ENCODE results near the gene SIRPA.

The SIRPA gene

GRCh38 chr20:1861996-1862662 lies 33.1 kb upstream of the SIRPA start:
- no peak overlapping the region for H3K27ac Mint-ChIP-seq
- H3K9me3 Mint-ChIP-seq: no peaks in the 10 kb centered on the region
- H3K36me3 Mint-ChIP-seq: no peaks in the 10 kb centered on the region
- H3K27me3 Mint-ChIP-seq: peaks cover 1% of the 10 kb centered on the region
- no peaks in the 10 kb centered on the region for H3K4me1 Mint-ChIP-seq
- no peak overlapping the region for H3K4me3 Mint-ChIP-seq

DNA sequence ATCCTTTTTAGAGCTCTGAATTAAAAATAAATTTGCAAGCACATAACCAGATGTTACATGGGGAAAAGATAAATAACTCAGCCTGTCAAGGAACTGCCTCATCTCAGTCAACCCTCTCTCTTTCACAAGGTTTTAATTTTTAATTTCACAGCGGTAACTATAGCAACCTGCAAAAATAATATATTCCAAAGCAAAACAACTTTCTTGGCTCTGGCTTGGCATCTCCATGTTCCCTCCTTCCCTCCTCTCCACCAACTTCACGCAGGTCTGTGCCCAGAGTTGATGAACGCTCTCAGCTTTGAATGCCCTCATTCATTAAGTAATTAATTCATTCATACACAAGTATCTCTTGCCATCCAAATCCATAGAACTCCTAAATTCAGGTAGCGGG lies 32.5 kb upstream of the SIRPA start:
- no peak overlapping the region for H3K27ac Mint-ChIP-seq
- H3K4me1 Mint-ChIP-seq: no peaks in the 10 kb centered on the region
- H3K27me3 Mint-ChIP-seq: peaks cover 1% of the 10 kb centered on the region
- no peak overlapping the region for H3K4me3 Mint-ChIP-seq
- no peaks in the 10 kb centered on the region for H3K9me3 Mint-ChIP-seq
- no peaks in the 10 kb centered on the region for H3K36me3 Mint-ChIP-seq

DNA sequence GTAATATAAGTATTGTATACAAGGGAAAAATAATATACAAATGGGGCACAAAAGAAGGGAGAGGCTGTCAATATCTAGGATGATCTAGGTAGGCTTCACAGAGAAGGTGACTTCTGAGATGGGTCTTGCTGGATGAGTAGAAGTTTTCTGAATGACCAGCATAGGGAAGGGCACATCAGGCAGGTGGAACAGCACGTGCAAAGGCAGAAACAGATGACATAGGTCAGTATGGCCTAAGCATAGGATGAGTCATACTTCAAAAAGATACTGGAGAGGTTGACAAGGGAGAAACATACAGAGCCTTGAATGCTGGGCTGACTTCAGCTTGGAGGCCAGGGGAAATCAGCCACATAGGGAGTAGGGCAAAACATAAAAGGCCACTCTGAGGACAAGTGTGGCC lies 31.9 kb upstream of the SIRPA start:
- H3K4me1 Mint-ChIP-seq: no peaks in the 10 kb centered on the region
- no peak overlapping the region for H3K4me3 Mint-ChIP-seq
- peak overlapping the region; percentile 6 for H3K27ac Mint-ChIP-seq
- peaks cover 3% of the 10 kb centered on the region for H3K27me3 Mint-ChIP-seq
- H3K9me3 Mint-ChIP-seq: no peaks in the 10 kb centered on the region
- H3K36me3 Mint-ChIP-seq: no peaks in the 10 kb centered on the region

DNA sequence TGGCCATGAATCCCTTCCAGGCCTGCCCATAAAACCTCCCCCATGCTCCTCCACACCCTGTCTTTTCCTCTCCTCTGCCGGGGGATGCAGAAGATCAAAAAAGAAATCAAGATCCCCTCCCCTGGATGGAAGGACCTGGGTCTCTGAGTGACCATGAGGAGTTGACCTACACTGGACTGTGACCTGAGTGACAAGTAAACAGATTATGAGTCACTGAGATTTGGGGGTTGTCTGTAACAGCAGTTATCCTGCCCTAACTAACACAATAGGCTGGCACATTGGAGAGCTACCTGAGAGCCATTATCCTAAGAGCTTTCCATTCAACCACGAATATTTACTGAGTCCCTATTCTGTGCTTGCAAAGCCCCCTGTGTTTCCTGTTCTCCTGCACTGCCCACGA lies 28.4 kb upstream of the SIRPA start:
- Mint-ChIP-seq H3K27me3 (peaks cover 11% of the 10 kb centered on the region), H3K4me1 (no peaks in the 10 kb centered on the region), H3K27ac (no peak overlapping the region), H3K36me3 (no peaks in the 10 kb centered on the region), H3K9me3 (no peaks in the 10 kb centered on the region), H3K4me3 (no peak overlapping the region)

DNA sequence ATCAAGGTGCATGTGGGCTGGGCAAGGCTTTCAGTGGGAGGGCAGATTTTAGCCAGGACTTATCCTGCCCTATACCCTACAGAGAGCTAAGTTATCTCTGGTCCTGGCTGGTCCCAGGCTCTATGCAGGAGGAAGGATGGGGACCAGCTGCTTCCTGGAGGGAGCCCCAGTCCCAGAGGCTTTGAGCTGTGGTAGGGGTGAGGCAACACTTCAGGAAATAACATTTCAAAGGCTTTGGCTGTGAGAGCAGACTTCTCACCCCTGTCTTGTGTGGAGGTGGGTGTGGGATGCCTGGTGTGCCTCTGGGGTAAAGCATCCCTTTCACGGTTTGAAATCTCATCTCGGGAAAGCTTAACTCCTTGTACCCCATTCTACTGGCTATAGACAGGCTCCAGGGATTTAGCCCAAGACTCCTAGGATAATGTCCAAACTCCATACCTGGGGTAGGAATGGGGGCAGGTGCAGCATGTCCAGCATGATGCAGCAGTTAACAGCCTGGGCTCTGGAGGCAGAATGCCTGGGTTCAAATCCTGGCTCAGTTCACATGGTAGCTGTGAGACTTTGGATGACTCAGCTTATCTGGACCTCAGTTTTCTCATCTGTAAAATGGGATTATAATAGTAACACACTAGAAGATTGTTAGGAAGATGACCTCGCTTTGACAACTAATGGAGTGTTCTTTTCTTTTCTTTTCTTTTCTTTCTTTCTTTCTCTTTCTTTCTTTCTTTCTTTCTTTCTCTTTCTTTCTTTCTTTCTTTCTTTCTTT lies 27.5 kb upstream of the SIRPA start:
- H3K4me1 Mint-ChIP-seq: no peaks in the 10 kb centered on the region
- no peak overlapping the region for H3K27ac Mint-ChIP-seq
- peaks cover 11% of the 10 kb centered on the region for H3K27me3 Mint-ChIP-seq
- no peak overlapping the region for H3K4me3 Mint-ChIP-seq
- H3K36me3 Mint-ChIP-seq: no peaks in the 10 kb centered on the region
- H3K9me3 Mint-ChIP-seq: no peaks in the 10 kb centered on the region

DNA sequence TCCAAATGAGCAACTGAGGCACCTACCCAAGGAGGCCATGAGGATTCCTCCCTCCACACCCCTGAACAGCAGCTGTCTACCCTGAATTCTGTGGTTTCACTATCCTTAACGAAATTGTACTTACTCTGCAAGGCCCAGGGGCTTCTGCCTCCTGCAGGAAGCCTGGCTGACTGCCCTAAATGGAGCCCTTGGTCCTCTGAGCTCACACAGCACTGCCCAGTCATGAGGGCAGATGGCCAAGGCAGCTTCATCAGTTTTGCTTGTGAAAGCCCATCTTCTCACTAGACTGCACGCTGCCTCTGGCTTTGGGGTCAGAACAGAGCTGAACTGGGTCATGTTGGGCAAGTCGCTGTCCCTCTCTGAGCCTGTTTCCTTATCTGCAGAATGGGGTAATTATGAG lies 26.4 kb upstream of the SIRPA start:
- no peaks in the 10 kb centered on the region for H3K36me3 Mint-ChIP-seq
- no peak overlapping the region for H3K27ac Mint-ChIP-seq
- H3K9me3 Mint-ChIP-seq: no peaks in the 10 kb centered on the region
- H3K4me1 Mint-ChIP-seq: no peaks in the 10 kb centered on the region
- no peak overlapping the region for H3K4me3 Mint-ChIP-seq
- peaks cover 11% of the 10 kb centered on the region for H3K27me3 Mint-ChIP-seq

DNA sequence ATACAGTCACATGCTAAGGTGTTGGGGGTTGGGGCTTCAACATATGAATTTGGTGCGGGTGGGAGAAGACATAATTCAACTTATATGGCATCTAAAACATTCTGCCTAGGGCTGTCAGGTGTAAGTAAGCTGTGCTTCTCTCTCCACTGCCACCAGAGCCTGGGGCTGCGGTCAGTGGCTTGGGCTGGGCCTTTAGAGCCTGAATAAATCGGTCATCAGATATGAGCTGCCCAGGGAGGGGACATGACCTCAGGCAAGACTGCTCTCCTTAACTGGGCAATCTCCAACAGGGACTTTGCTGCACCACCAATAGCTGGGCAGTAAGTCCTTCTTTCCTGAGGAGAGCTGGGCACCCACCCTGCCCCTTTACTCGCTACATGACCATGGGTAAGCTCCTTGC lies 24.9 kb upstream of the SIRPA start:
- H3K36me3 Mint-ChIP-seq: no peaks in the 10 kb centered on the region
- no peaks in the 10 kb centered on the region for H3K4me1 Mint-ChIP-seq
- no peaks in the 10 kb centered on the region for H3K9me3 Mint-ChIP-seq
- no peak overlapping the region for H3K4me3 Mint-ChIP-seq
- H3K27me3 Mint-ChIP-seq: peaks cover 10% of the 10 kb centered on the region
- H3K27ac Mint-ChIP-seq: no peak overlapping the region

DNA sequence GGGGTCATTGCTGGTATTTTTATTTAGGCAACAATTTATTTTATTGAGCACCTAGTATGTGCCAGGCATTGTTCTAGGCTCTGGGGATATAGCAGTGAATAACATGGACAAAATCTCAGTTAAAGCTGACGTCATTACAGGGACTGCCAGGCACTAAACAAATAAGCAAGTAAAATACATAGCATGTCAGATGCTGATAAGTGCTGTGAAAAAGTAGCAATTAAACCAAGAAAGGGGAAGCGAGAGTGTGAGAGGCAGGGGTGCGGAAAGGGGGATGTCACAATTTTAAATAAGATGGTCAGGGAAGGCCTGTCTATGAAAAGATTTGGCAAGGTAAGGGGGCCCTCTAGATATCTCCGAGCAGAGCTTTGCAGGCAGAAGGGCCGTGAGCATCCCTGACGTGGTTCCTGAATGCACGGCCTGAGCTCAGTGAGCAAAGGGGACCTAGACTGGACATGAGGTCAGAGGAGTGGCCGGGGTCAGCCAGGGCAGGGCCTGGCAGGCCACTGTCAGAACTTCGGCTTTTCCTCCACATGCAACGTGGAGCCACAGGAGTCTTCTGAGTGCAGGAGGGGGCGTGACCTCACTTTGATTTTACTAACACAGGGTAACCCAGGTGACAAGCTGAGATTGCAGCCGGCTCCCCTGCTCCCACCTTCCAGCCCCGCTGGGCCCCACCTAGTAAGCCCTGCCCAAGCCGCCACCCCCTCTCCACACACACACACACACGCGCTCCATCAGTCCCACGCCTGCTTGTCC lies 24.2 kb upstream of the SIRPA start:
- Mint-ChIP-seq H3K4me1 (no peaks in the 10 kb centered on the region), H3K9me3 (no peaks in the 10 kb centered on the region), H3K36me3 (no peaks in the 10 kb centered on the region), H3K4me3 (no peak overlapping the region), H3K27me3 (peaks cover 10% of the 10 kb centered on the region), H3K27ac (no peak overlapping the region)

GRCh38 chr20:1871807-1872458 lies 23.3 kb upstream of the SIRPA start:
- Mint-ChIP-seq H3K4me1 (no peaks in the 10 kb centered on the region), H3K27me3 (peaks cover 10% of the 10 kb centered on the region), H3K4me3 (no peak overlapping the region), H3K9me3 (no peaks in the 10 kb centered on the region), H3K36me3 (no peaks in the 10 kb centered on the region), H3K27ac (no peak overlapping the region)

DNA sequence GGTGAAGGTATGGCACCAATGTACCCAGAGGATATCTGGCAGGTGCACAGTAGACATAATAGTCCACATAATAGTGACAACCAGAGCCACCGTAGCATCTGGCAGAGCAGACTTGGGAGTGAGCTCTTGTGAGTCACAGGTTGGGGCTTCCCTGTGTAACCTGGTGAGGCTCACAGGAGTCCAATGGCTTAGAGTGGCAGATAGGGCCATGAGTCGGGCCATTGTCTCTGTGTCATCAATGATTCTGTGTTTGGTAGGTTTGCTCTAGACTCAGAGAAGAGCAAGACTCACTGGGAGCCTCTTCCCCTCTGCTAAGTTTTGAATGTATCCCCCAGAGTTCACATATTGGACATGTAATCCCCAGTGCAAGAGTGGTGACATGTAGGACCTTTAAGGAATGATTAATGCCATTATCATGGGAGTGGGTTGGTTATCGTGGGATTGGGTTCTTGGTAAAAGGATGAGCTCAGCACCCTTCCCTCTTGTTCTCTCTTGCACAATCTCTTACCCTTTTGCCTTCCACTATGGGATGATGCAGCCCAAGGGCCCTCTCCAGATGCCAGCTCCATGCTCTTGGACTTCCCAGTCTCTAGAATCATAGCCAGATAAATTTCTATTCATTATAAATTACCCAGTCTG lies 22.6 kb upstream of the SIRPA start:
- Mint-ChIP-seq H3K36me3 (no peaks in the 10 kb centered on the region), H3K27ac (no peak overlapping the region), H3K9me3 (no peaks in the 10 kb centered on the region), H3K4me1 (no peaks in the 10 kb centered on the region), H3K27me3 (peaks cover 10% of the 10 kb centered on the region), H3K4me3 (no peak overlapping the region)

- no peak overlapping the region for H3K27ac Mint-ChIP-seq
- H3K4me3 Mint-ChIP-seq: no peak overlapping the region
- no peaks in the 10 kb centered on the region for H3K36me3 Mint-ChIP-seq
- H3K4me1 Mint-ChIP-seq: no peaks in the 10 kb centered on the region
- no peaks in the 10 kb centered on the region for H3K9me3 Mint-ChIP-seq
- peaks cover 6% of the 10 kb centered on the region for H3K27me3 Mint-ChIP-seq
Measured at GRCh38 chr20:1874450-1875182, 20.6 kb upstream of the SIRPA start.

DNA sequence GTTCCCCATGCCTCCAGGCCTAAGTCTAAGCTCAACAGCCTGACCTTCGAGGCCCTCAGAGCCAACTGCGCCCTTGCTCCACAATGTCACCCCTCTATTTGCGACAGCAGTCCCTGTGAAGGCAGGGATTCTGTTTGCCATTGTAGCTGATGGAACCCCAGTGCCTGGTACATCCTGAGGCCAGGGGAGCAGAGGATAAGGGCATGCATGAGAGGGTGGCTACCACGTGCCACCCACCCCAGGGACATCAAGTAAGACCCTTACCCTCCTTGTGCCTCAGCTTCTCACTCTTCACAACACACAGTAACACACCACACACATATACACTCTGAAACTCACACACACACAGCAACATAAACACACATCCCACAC lies 20.0 kb upstream of the SIRPA start:
- H3K27ac Mint-ChIP-seq: no peak overlapping the region
- peaks cover 4% of the 10 kb centered on the region for H3K27me3 Mint-ChIP-seq
- H3K36me3 Mint-ChIP-seq: no peaks in the 10 kb centered on the region
- no peaks in the 10 kb centered on the region for H3K4me1 Mint-ChIP-seq
- no peaks in the 10 kb centered on the region for H3K9me3 Mint-ChIP-seq
- H3K4me3 Mint-ChIP-seq: no peak overlapping the region

- Mint-ChIP-seq H3K4me1 (no peaks in the 10 kb centered on the region), H3K27ac (no peak overlapping the region)
Measured at GRCh38 chr20:1875762-1876161, 19.4 kb upstream of the SIRPA start.

GRCh38 chr20:1876217-1876921 lies 18.8 kb upstream of the SIRPA start:
- Mint-ChIP-seq H3K4me1 (no peaks in the 10 kb centered on the region), H3K36me3 (no peaks in the 10 kb centered on the region), H3K27me3 (peaks cover 2% of the 10 kb centered on the region)

More at GRCh38 chr20:1875762-1876161, 19.4 kb upstream of the SIRPA start:
- Mint-ChIP-seq H3K4me3 (no peak overlapping the region), H3K36me3 (no peaks in the 10 kb centered on the region), H3K27me3 (peaks cover 3% of the 10 kb centered on the region), H3K9me3 (no peaks in the 10 kb centered on the region)

More at GRCh38 chr20:1876217-1876921, 18.8 kb upstream of the SIRPA start:
- no peak overlapping the region for H3K4me3 Mint-ChIP-seq
- no peak overlapping the region for H3K27ac Mint-ChIP-seq
- H3K9me3 Mint-ChIP-seq: no peaks in the 10 kb centered on the region
